HG02852 (cell line): ENCODE measurements around the gene COL23A1.

Source experiments
- ATAC-seq: cut with Tn5 transposase; IDR thresholded peaks from one replicate; pipeline ENCODE4 v1.9.1; 2021; ENCODE audit warnings: mild to moderate bottlenecking, moderate library complexity; ENCODE audit not compliant: unreplicated experiment

The COL23A1 gene

DNA sequence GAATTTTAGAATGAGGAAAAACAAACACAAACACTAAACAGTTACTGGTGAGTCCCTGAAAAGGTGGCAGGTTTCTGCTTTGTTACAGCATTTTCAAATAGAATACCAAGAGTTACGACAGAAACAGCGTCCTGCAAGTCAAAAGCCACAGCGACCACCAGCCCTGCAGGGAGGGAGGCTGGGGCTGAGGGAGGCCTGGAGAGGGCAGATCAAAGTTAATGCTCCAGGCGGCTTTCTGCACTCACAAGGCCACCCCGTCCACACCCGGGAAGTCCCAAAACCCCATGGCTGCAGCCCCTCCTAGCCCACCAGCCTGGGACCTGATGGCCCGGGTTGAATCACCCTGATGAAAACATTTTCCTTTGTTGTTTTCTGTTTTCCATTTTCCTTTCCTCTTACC is 29.3 kb downstream of the COL23A1 start:
- no peak for ATAC-seq

DNA sequence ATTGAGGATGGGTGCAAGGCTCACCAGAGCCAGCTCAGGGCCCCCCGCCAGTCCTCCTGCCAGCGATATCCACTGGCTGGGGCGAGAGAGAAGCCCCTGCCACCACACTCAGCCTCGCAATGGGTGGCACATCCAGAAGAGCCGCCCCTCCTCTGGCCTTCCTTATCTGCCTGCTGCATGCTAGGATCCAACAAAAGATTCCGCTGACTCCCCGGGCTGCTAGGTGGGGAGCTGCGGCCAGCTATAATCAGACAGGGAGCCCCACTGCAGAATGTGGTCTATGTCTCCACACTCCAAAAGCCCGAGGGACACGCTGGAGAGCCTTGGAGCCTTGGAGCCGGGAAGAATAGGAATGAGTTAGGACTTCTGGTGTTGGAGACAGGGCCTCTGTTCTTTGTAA is 32.8 kb downstream of the COL23A1 start:
- no peak for ATAC-seq

DNA sequence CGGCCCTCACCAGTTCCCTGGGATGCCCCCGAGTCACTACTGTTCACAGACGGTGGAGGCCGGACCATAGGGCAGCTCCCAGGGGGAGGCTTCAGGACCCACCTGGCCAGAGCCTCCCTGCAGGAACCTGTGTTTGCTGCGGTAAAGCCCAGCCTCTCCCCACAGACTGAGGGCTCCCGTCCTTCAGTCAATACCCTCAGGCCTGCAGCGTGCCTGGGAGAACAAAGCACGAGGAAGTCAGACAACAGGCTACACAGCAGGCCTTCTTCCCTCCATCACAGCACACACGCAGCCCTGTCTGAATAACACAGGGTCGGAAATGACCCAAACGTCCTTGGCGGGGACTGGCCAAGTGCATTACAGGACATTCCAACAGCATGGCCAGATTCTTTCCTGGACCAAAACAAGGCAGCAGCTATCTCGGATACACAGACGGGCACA is 34.4 kb downstream of the COL23A1 start:
- no peak for ATAC-seq

DNA sequence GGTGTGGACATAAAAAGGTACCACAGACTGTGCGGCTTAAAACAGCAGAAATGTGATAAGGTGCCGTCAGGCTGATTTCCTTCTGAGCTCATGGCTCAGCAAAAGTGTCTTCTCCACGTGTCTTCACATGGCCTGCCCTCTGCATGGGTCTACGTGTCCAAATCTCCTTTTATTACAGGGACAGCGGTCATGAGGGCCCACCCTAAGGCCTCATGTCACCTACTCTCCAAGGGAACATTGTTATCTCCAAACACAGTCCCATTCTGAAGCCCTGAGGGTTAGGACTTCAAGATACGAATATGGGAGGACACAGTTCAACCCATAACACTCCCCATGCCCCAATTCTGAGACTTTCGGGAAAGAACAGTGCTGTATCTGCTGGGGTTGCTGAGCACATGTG is 35.2 kb downstream of the COL23A1 start:
- ATAC-seq, result no peak

DNA sequence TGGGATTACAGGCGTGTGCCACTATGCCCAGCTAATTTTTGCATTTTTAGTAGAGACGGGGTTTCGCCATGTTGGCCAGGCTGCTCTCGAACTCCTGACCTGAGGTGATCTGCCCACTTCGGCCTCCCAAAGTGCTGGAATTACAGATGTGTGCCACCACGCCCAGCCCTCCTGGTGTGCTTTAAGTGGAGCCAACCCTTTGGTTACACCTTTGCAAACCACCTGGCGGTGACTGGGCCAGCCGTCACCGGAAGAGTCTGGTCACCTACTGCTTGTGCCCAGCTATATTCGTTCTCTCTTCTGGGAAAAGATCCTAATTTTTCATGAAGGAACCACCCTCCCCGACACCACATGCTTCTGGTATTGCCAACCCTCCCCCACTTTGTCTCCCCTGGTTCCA is 35.9 kb downstream of the COL23A1 start:
- ATAC-seq, result no peak

DNA sequence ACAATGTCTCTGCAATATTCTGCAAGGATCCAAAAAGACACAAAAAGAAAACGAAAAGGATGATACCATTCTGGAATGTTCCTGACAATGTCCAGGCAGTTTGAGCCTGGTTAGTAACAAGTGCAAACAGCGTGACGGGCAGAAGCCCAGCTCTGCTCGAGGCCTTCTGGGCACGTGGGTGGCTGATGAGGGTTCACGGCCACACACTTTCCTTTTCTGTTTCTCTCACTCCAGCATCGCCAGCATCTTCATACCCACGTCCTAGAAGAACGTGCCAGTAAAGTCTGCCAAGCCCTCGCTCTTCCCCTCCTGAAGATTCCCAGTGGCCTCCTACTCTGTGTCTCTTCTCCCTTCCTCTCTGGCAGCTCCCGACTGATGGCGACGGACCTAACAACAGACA is 36.7 kb downstream of the COL23A1 start:
- ATAC-seq, result no peak

DNA sequence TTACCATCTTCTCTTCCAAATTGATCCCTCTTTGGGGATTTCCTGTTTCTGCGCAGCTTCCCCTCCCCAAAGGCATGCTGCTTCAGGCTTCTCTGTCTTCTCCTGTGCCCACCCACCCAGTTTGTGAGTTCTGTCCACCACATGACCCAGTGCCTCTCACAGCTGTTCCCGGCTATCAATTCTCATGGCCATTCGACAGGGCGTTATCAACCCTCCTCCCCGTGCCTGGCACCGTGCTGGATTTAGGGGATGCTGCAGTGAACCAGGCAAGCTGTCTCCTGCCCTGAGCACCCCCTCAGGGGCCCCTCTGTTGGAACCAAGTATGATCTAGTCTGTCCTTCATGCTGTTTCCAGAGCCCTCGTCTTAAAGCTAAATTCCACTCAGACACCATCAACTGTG is 38.7 kb downstream of the COL23A1 start:
- ATAC-seq, result no peak

DNA sequence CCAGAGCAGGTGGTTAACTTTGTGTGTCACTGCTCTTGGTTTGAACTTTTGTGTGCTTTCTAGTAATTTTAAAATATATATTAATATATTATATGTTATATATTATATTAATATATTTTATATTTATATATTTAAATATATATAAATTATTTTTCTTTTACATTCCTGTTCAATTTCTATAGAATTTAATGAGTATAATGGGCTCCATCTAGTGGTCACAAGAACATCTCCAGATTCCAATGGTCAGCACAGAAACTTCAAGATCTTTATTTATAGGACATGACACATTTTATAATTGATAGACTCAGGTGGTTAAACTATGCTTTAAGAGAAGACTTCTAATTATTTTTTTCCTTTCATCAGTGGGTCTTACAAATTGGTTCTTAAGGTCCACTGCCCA is 39.1 kb downstream of the COL23A1 start:
- ATAC-seq, result no peak

DNA sequence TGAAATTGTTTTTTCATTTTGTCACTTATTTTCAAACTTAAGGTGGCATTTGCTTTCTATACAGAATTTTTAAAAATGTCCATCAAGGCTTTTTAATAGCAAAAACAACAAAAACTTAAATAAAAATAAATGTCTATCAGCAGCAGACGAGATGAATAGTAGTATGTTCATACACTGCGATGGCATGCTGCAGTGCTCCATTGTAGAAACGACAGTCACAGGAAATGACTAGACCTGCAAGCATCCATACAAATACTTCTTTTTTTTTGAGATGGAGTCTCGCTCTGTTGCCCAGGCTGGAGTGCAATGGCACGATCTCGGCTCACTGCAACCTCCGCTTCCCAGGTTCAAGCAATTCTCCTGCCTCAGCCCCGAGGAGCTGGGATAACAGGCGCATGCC is 41.4 kb downstream of the COL23A1 start:
- ATAC-seq, result no peak

DNA sequence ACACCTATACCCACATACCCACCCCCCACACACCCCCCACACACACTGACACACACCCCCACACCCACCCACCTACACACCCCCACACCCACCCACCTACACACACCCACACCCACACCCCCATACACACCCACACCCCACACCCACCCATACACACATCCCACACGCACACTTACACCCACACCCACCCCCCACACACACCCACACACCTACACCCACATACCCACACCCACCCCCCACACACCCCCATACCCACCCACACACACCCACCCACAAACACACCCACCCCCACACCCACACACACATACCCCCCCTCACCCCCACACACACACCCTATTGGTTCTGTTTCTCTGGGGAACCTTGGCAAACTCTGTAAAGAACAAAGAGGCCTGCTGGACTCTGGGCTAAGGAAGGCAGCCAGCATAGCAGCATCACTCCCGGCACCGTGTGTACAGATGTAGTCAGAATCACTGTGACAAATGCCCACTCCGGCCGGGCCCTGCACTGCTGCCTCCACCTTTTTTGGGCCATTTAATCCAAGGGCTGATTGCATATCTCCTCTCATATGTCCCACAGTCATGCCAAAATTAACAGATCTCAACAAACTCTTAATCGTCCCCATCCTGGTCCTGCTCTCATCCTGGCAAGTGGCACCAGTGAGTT is 42.3 kb downstream of the COL23A1 start:
- no peak for ATAC-seq

DNA sequence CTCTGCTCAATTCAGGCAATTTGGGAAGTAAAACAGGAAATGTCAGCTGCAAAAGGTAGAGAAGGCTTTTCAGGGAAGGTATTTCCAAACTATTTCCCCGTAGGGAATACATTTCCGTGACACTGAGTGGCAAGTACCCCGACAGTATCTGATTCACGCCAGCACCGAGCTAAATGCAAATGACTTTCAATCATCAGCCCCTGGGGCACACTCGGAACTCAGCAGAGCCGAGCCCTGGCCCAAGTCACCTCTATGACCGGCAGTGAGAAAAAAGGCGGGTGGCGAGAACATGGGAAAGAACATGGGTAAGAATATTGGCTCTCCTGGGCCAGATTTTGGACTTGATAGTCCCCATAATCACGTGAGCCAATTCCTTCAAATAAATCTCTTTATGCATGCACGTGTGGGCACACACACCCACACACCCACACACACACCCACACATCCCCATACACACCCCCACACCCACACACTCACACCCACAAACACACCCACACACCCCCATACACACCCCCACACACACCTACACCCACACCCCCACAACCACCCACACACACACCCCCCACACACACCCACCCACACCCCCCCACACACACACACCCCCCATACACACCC is 43.0 kb downstream of the COL23A1 start:
- ATAC-seq, result no peak

DNA sequence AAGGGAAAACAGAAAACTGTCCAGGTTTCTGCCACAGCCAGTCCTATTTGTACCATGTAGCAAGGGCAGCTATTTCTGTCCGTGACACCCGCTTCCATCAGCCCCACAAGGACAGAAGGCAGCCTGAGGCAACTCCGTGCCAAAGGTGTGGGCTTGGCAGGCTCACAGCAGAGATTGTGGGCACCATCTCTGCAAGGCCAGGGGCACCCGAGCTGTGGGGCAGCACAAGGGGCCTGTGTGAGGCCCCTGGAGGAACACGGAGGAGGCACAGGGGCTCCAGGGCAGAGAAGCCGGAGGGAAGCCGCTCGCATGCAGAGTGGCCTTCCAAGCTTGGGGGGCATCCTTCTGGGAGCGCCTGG is 43.5 kb downstream of the COL23A1 start:
- no peak for ATAC-seq

DNA sequence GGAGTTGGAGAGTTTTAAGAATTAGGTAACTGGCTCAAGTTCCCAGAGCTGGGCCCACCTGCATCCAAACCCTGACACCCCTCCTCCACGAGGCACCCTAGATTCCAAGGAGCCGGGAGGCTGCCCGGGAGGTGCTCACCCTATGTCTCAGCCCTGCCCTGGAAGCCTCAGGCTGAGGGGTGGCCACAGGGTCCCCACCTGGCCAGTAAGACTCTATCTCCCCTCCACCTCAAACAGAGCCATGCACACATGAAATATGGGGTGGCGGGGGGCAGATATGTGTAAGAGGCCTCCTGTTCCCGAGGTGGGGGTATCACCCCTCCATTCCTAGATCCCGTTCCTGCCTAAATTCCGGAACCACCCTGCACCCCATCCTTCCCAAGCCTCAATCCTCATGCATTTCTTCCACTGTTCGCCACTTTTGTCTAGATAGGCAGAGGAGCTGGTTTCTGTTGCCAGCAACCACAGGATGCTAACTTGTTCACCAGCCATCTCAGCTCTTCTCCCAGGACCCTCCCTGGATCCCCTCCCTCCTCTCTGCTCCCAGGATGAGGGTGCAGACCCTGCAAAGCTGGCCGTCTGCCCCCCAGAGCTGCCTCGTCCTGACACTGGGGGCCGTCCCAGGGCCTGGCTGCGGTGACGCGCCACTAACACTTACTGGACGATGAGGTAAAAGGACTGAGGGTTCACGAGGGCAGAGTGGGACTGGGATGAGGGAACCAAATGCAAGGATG is 44.1 kb downstream of the COL23A1 start:
- ATAC-seq, result no peak

DNA sequence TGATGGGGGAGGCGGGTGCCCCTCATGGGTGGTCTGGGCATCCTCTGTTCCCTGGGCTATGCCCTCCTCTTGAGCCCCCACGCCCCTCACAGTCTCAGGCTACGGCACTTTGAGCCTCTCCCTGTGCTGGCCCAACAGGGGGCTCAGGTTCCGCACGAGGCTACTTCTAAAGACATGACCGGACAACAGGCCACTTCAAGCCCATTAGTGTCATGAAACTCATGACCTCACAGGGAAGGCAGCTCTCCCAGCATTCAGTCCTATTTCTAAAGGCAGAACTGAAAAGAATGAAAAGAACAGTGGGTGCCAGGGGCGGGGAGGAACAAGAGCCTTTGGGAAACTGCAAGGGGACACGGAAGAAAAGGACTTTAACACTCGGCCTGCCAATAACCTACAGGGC is 45.0 kb downstream of the COL23A1 start:
- ATAC-seq, result no peak

DNA sequence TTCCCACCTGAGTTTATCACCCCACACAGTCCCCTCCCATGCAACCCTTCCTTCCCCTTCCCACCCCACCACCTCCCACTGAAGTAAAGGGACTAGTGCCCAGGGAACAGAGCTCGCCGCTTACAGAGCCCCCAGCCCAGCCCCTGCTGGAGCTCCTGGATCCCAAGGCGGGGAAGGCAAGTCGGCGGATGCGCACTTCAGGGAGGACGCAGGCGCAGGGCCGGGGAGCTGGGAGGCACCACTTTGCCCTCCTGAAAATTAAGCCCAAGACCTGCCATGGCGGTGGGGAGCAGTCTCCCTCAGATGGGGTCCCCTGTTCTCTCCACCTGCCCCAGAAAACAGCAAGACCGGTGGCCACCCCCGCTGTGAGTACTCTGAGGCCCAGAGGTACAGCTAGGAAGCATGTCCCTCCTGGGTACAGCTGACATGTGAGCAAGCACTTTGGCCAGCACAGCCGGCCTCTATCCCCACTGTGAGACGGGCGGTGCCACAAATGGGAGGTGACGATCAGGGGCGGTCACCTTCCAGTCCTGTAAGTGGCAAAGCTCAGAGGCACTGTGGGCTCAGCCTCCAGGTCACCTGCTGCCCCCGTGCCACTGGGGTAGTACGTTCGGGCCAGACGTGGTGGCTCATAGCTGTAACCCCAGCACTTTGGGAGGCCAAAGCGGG is 45.9 kb downstream of the COL23A1 start:
- no peak for ATAC-seq

DNA sequence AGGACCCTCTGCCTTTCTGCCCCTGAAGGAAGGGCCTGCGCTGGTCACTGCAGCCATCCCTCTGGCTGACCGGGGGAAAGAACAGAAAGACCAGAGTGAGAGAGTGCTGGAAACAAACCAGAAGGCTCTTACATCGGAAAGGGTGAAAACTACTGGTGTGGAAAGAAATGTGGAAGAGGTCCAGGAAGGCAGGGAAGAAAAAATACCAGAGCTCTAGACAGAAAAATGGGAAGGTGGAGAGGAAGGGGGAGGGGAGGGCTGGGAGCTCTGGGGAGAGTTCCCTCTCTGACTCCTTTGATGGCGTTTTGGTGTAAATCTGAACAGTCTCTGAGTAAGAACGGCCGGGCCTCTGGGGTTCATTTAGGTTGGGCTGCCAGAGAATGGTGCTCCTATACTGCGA is 47.7 kb downstream of the COL23A1 start:
- ATAC-seq, result no peak

DNA sequence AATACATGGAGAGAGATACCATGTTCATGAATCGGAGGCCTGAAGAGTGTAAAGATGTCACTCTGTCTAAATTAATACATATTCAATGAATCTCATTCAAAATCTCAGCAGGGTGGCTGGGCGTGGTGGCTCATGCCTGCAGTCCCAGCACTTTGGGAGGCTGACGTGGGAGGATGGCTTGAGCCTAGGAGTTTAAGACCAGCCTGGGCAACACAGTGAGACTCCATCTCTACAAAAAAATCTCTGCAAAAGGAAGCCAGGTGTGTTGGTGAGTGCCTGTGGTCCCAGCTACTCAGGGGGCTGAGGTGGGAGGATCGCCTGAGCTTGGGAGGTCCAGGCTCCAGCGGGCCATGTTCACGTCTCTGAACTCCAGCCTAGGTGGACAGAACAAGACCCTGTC is 49.7 kb downstream of the COL23A1 start:
- no peak for ATAC-seq

DNA sequence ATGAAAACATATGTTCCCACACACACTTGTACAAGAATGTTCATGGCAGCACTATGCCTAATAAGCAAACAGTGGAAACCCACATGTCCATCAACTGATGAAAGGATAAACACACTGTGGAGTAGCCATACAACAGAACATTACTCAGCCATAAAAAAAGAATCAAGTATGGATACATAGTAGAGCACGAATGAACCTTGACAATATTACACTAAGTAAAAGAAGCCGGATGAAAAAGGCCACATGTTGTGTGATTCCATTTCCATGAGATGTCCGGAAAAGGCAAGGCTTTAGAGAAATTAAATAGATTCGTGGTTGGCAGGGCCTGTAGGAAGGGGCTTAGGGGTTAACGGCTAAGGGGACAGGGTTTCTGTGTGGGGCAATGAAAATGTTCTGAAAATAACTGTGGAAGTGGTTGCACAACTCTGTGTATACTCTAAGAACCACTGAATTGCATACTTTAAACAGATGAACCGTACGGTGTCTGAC is 51.4 kb downstream of the COL23A1 start:
- no peak for ATAC-seq

DNA sequence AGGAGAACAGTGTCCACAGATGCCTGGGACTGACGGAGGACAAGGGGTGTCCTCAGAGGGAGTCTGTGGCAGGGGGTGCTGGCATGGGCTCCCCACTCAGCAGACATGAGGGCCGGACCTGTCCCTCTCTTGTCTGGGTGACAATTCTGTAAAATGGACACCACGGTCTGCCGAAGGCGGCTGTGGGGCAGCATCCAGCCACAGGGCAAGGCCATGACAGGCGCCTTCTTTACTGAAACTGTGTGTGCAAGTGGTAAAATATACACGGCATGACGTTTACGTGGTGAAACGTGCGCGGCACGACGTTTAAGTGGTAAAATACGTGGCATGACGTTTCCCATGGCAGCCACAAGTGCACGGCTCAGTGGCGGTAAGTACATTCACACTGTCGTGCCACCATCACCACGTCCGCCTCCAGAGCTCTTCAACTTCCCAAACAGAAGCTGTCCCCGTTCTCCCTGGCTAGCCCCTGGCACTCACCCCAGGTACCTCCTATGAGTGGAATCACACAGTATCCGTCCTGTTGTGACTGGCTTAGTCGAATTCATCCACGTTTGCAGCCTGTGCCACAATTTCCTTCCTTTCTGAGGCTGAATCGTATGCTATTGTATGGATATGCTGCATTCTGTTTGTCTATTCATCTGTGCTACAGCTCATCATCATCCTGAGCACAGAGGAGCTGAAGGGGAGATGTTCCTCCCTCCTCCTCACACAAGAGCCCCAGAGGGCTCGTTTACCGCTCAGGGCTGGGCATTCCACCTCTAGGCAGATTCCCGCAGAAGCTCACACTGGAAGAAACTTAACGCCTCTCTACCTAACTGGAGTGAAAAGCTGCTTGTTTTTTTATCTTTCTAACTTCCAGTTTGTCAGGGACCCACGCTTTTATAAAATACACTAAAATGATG is 52.5 kb downstream of the COL23A1 start:
- ATAC-seq, result no peak

DNA sequence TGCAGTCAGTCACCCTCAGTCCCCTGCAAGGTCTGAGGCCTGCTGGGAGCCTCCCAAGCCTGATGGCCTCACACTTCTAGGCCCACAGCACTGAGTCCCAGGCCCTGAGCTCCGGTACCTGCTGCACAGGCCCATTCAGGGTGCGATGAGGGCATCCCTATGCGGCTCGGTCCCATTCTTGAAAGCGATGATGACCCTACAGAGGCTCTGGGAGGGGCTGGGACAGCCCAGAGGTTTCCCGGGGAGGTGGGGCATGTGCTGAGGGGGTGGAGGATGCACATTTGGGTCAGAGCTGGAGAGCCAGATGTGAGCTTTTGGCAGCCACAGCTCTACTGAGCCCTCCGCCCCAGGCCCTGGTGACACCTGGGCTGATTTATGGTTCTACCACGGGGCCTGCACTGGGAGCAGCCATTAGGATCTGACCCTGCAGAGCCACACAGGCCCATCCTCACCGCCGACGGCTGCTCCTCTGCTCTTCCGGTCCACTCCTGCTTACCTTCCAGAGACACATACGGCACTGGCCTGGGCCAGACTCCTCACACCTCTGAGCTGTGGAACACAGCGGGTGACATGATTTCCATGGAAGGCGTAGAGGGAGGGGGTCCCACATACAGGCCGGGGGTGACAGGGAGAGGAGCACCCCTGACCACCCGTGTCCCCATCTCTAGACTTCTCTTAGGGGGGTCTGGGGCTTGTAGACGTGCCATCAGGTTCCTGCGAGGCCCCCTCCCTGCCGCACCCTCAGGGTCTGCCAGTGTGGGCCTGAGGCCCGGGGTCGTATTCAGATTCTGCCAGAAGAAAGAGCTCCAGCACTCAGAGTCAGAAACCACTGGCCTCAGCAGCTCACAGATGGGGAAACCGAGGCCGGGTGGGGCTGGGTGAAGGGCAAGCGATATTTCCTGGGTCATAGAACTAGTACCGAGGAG is 53.4 kb downstream of the COL23A1 start:
- ATAC-seq, result no peak
